Measurements from ENCODE around the gene STX10.
"Not testable (repeated sequence)": the region's sequence is repeated elsewhere in the genome, so short reads cannot be mapped to it uniquely, and the experiment has no call there.

STX10 gene

GRCh38 chr19:13165162-13165997 lies 15.2 kb upstream of the STX10 start:
- no peak for DNase-seq (ENCODE audit: low read depth in 2 of 3, low spot score in 2 of 3)

DNA sequence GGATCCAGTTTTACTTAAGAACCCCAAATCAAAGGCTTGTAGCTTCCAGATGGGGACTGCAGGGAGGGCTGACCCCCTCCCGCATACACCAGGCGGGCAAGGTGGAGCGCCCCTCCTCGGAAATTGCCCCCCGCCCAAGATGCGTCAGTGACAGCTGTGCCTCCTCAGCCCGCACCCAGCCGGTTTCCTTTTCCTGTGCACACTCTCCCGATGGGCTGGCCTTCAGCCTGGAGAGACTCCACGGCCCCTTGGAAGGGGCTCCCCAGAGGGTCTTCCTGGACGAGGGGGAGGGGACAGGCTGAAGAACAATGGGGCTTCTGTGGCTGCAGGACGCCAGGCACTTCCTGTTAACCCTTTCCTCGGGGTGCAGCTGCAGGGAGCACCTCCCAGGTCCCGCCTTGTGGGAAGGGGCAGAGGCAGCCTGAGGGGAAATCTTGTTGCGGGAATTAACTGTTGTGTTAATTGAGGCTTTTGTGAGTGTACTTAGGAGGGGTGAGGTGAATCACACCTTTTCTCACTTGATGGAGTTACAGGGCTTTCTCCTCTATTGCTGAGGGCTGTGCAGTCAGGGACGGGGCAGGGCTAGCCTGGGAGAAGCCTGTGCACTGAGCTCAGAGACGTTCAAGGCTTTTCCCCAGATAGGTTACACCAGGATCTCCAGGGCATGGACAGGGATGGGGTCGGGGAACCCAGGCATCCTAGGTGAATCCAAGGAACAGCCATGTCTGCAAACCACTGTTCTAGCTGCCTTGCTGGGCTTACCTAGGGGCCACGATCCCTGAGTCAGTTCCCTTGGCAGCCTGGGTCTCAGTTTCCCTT lies 14.4 kb upstream of the STX10 start:
- no peak for DNase-seq (ENCODE audit: low read depth in 2 of 3, low spot score in 2 of 3)

- peak in 1 of 3 experiments; percentile 32 for DNase-seq (ENCODE audit: low read depth in 2 of 3, low spot score in 2 of 3)
Measured at GRCh38 chr19:13163609-13164342, 13.6 kb upstream of the STX10 start.

GRCh38 chr19:13162724-13163608 lies 12.8 kb upstream of the STX10 start:
- peak; percentile 66 to 81 (median 81) for DNase-seq (ENCODE audit: low read depth in 2 of 3, low spot score in 2 of 3)

DNA sequence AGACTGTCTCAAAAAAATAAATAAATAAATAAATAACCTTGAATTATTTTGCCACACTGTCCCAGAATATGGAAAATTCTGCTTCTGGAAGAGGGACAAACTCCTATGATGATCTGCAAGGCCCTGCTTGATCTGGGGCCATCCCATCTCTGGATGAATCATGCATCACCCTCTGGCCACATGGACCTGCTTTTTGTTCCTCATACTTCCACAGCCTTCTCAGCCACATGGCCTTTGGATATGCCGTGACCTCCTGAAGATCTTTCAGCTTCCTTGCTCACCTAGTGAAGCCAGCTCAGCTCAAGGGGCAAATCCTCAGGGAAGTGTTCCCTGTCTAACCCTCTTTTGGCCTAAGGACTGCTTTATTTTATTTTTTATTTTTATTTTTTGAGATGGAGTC lies 10.4 kb upstream of the STX10 start:
- no peak for DNase-seq (ENCODE audit: low read depth in 2 of 3, low spot score in 2 of 3)

DNA sequence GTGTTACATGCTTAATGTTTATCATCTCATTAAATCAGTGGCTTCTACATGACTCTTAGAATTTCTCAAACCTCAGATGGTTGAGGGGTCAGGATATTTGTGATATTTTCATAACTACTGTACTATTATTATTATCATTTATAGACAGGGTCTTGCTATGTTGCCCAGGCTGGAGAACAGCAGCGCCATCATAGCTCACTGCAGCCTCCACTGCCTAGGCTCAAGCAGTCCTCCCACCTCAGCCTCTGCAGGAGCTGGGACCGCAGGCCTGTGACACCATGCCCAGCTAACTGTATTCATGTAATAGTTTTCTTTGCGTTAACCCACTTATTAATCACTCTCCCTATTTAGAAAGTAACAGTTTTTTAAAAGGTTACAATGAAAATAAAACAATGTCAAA lies 9.5 kb upstream of the STX10 start:
- no peak for DNase-seq (ENCODE audit: low read depth in 2 of 3, low spot score in 2 of 3)

DNA sequence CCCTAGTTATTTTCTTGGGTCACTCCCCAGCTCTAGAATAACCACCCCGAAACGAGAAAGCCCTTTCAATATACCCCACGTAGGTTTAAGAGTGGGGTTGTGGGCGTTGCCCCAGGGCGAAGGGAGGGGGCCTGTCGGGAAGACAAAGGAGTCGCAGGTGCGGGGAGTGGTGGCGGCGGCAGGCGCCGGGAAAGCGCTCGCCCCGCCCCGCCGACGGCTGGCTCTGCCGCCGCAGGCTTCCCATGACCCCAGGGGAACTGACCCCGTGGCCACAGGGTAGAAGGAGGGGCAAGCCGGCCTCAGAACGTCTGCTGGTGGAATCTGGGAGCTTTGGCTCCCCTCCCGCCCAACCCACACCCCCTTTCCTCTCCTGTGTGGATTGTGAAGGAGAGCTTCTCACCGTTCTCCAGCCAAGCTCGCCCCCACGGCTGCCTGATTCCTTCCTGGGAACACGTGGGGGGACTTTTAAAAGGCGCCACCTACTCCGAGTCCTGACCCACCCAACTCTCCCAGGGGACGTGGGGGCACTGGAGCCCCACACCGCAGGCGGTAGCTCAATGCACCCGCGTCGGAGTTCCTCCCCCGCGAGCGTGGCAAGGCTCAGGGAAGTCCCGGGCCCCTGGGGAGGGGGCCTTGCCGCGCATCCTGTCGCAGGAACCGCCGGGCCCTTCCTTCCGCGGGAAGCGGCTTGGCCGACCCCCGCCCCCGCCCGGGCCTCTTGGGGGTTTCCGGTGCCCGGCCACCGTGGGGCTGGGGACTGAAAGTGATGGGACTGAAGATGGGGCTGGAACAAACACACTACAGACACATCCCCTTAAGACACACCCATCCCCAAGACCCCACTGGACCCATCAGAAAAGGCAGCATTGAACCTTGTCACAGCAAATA lies 5.5 kb upstream of the STX10 start:
- DNase-seq (ENCODE audit: low read depth in 2 of 3, low spot score in 2 of 3) = peak in 2 of 3 experiments; percentile 16 to 77

GRCh38 chr19:13154911-13155471 lies 4.8 kb upstream of the STX10 start:
- peak in 2 of 3 experiments; percentile 60 to 70 for DNase-seq (ENCODE audit: low read depth in 2 of 3, low spot score in 2 of 3)

DNA sequence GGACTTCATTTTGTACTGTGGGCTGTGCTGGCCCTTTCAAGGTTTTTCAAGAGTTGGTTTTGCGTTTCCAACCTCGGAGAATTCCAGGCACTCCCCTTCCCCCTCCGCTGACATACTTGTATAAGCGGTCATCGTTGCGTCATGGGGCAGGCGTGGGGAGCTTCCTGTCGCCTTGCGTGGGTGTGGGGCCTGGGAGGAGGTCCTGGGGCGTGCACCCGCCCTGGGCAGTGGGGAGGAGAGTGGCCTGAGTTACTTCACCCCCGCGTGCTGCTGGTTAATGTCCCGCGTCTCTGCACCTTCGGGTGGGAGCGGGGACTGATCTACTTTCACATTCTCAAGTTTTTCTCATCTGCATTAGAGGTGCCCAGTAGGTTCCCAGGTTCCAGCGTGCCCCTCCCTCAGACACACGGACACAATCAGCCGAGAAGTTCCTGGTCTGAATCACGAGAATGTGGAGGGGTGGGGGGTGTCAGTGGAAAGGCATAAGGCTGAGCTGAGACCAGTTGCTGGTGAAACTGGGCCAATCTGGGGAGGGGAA lies 4.1 kb upstream of the STX10 start:
- peak in 2 of 3 experiments; percentile 44 to 49 for DNase-seq (ENCODE audit: low read depth in 2 of 3, low spot score in 2 of 3)

DNA sequence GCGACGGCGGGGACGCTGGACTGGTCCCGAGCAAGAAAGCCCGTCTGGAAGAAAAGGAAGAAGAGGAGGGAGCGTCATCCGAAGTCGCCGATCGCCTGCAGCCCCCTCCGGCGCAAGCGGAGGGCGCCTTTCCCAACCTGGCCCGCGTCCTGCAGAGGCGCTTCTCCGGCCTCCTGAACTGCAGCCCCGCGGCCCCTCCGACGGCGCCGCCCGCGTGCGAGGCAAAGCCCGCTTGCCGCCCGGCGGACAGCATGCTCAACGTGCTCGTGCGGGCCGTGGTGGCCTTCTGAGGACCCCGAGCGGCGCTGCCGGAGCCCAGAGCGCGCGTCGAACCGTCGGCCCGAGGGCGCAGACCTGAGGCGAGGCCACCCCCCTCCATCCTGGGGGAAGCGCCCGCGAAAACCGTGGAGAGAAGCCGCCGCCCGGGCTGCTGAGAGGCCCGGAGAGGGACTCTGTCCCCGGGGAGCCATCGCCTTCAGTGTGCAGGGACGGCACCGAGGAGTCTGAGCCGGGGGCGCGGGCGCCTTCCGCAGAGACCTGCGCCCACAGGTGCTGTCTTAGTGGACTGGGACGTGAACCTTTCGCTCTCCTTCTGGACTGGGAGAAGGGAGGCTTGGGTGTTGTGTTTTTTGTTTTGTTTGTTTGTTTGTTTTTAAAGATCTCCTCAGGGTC lies 3.5 kb upstream of the STX10 start:
- no peak for DNase-seq (ENCODE audit: low read depth in 2 of 3, low spot score in 2 of 3)

DNA sequence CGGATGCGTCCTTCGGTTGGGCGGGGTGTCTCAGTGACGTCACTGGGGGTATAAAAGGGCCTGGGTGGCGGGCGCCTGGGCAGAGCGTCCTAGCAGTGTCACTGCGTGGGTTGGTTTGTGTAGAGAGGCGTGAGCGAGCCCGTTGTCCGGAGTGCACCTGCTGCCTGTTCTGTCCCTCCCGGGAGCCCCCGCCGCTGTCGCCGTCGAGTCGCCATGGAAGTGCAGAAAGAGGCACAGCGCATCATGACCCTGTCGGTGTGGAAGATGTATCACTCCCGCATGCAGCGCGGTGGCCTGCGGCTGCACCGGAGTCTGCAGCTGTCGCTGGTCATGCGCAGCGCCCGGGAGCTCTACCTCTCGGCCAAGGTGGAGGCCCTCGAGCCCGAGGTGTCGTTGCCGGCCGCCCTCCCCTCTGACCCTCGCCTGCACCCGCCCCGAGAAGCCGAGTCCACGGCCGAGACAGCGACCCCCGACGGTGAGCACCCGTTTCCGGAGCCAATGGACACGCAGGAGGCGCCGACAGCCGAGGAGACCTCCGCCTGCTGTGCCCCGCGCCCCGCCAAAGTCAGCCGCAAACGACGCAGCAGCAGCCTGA lies 2.9 kb upstream of the STX10 start:
- DNase-seq (ENCODE audit: low read depth in 2 of 3, low spot score in 2 of 3) = peak; percentile 90 to 100 (median 100)

DNA sequence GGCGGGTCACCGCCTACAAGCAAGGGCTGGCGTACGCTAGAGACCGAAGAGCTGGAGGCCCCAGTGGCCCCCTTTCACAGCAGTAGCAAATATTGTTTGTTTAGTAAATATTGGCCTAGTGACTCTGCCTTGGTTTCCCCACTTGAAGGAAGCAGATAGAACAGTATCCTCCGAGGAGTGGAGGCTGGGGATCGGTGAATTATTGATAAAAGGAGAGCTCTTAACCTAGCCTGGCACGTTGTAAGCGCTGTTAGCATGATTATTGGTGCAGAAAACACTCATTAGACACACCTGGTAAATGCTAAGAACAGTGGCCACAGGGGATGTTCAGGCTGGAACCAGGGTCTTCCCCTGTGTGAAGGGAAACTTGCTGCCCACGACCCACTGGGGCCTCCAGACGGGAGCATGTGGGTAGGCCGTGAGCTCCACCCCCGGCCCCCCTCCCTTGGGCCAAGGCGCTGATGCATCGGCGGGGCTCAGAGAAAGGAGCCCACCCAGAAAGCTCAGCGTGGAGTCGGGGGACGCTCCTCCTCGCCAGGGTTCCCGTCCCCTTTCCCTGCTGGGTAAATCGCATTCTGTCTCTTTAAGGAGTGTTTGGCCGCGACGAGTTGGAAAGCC lies 2.3 kb upstream of the STX10 start:
- DNase-seq (ENCODE audit: low read depth in 2 of 3, low spot score in 2 of 3) = no peak

GRCh38 chr19:13151605-13152355 lies 1.6 kb upstream of the STX10 start:
- DNase-seq (ENCODE audit: low read depth in 2 of 3, low spot score in 2 of 3) = peak; percentile 77 to 89 (median 88)

GRCh38 chr19:13150931-13151604 lies 893 bp upstream of the STX10 start:
- peak in 1 of 3 experiments; percentile 17 for DNase-seq (ENCODE audit: low read depth in 2 of 3, low spot score in 2 of 3)

DNA sequence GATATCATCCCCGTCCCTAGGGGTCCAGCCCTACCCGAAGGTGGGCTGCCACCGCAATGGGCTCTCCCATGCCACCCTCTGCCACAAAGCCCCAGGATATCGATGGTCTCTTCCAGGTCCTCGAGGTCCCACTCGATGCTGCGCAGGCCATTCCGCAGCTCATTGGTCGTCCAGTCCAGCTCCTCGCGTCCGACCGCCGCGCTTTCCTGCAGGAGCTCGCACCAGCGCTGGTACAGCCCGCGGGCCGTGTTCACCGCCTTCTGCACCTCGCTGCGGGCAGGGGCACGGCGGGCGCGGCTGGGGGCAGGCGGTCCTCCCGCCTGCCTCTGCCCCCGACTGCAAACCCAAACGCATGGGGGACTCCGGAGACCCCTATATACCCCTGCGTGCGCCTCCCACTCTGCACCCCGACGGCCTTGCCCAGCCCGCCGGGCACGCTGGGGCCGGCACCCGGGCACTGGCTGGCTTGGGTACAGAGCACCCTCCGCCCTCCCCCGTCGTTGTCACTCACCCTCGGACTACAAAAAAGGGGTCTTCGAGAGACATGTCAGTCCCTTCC lies 468 bp downstream of the STX10 start:
- DNase-seq (ENCODE audit: low read depth in 2 of 3, low spot score in 2 of 3) = peak in 1 of 3 experiments; percentile 20

- not testable (repeated sequence) for DNase-seq (ENCODE audit: low read depth in 2 of 3, low spot score in 2 of 3)
Measured at GRCh38 chr19:13149173-13149627, 975 bp downstream of the STX10 start.
